ENCODE data around the gene DCDC2C. TPM values are rescaled to one million over a fixed set of nuclear protein-coding genes. Genes with fewer than 3 reads are reported as not detected.
"Not testable (repeated sequence)": the region's sequence is repeated elsewhere in the genome, so short reads cannot be mapped to it uniquely, and the experiment has no call there.

DCDC2C gene, protein sequence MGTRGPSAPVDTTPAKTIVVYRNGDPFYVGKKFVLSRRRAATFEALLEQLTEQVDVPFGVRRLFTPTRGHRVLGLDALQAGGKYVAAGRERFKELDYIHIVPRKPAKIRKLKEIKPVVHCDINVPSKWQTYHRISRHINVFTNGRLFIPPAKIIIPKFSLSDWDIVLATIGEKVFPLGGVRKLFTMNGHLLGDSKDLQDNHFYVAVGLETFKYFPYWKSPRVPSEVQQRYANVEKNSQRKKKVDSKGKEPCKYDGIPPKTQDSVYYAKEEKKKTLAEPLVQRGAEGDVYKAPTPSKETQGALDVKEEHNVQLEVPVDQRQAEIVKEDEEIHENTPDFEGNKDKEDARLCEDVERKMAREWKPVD
- polyA plus RNA-seq (2013, experiment 1 of 2; ENCODE audit: insufficient read length) = not detected
- polyA plus RNA-seq (2013, experiment 2 of 2; ENCODE audit: insufficient read length) = not detected

DNA sequence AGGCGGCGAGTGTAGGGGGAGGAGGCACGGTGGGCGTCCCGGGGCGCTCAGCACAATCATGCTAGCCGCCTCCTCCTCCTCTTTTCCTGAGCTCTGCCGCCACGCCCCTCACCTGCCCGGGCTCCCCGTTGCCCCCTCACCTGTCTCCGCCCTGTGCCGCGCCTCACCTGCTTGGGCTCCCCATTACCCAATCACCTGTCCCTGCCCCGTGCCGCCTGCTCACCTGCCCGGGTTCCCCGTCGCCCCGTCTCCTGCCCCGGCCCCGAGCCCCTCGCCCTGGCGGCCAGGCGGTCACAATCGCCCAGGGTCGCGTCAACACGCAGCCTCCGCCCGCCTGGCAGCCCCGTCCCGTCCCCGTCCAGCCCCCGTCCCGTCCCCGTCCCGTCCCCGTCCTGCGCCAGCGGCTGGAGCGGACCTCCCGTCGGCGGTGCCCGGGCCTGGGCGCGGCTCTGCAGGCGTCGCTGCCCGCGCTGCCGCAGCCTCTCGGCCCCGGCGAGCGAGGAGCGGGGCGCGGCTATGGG is at the start of gene DCDC2C:
DCDC2C (plus strand) TSS at position 340 of the 521 bp plus-strand sequence; CDS start at position 517, 177 bp downstream.
- no peak for DNase-seq

DNA sequence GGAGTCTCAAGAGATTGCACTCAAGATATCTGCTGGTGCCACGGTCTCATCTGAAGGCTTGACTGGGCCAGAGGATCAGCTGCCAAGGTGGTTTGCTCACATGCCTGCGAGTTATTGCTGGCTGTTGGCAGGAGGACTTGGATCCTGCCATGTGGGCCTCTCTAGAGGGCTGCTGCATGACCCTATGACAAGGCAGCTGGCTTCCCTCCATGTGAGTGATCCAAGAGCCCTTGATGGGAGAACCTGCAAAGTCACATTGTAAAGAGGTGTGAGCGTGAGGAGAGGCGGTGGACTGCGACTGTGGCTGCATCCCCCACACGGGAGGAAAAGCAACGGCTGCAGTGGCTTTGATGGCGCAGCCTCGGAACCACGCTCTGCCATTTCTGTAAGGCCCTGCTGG is 49.4 kb upstream of the DCDC2C start:
- no peak for DNase-seq

DNA sequence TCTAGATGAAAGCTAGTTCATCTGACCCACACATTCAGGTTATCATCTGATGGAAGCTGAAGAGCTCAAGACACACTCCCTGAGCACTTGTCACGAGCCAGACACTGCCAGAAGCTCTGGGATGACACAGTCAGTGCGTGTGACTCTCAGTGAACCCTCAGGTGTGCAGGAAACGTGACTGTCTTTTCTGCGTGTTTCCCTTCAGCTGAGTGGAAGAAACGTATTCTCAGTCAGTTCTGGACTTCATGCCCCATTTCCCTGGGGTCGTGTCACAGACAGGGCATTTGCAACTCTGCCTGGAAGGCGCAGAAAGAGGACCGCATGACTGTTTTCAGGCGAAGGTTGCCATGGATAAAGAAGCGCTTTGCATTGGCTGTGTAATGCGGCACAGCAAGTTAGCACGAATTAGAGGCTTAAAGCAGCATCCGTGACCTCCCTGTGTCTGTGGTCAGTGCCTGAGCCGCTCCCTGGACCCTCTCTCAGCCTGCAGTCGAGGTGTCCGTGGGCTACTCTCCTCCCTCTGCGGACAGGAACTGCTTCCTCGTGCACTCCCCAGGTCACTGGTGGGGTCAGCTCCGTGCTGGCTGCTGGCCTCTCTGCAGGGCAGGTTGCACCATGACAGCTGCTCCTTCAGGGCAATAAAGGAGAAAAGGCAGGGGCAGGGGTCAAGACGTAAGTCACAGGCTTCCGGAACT is 48.7 kb upstream of the DCDC2C start:
- no peak for DNase-seq

DNA sequence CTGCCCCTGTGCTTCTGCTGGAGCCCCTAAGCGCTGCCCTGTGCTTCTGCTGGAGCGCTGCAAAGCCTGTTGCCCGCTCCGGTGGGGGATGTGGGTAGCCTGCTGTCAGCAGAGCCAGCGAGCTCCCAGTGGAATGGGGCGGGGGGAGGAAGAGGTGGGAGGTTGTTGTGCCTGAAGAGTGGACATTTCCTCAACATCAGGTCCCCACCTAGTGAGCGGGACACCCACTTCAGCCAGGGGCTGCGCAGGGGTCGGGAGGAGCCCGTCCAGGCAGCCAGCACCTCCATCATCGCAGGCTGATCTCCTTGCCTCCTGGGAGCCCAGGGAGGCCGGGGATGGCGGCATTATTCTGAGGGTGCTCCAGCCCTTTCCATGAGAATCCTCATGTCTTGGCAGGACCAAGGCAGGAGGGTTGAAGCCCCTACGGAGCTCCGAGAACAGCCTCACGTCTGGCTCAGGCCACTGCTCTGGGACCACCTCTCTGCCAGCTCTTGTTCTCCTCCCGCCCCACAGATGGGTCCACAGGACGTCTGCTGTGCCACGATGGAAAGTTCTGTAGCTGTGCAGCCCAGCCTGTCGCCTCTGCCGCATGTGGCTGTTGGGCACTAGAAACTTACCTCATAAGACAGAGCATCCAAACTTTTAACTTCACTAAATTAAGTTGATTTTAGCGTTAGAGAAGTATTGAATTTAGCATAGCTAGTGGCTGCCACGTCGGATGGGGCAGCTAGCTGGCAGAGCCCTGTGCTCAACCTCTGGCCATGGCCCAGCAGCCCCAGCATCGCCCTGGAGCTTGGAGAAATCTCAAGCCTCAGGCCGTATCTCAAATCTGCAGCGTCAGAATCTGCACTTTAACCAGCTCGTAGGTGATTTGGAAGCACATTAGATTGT is 47.3 kb upstream of the DCDC2C start:
- DNase-seq = no peak

DNA sequence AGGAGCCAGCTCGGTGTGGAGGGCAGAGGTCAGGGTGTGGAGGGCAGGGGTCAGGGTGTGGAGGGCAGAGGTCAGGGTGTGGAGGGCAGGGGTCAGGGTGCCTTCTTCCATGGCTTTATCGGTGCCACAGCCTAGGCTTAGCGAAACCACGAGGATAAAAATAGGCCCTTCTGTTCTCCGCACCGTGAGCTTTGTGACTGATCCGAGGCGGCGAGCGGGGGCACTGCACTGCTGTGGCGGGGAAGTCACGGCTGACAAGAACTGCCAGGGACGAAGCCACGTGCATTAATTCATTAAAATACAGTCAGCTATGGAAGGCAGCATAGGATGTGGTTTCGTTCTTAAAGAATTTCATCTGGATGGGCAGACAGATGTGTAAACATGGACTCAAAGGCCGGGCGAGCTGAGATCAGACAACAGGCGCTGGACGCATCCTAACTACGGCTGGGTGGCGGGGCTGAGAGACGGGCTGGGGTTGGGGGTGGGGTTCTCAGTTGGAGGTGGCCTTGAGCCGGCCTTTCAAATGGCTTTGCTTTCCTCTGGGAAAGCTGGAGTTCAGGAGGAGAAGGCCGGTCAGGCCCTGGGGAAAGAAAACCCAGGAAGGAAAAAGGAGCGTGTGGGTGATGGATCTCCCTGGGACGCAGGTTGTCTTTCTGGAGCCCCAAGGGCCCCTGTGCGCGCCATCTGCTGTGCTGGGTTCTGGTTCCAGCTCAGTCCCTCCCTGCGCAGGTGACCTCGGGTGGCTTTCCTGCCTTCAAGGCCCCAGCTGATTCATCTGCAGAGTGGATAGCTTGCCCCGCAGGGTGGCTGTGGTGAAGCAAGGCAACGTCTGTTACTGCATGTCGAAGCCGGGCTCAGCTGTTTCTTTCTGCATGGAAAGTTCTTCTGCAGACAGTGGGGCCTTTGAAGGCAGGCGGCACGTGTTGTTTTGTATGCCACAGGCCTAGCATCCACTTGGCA is 46.3 kb upstream of the DCDC2C start:
- peak; percentile 28 for DNase-seq

DNA sequence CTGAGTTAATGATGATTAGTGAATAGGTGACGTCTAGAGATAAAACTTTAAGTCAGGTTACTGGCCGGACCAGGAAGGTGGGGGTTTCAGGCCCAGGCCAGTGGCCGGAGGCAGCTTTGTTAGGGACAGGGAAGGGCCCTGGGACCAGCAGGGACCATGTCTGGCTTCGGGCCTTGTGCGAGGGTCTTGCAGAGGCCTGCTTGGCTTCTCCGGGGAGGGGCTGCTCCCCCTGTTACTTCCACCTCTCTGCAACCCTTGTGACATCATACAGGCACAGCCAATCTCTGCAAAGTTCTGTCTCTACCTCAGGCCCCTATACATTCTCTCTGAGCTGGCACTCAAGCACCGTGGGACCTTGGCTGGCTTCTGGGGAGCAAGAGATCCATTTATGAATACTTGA is 45.5 kb upstream of the DCDC2C start, which contains the start of gene ALLC:
ALLC (plus strand) TSS at position 320 of the 400 bp plus-strand sequence. CDS start 12,958 bp downstream, outside the sequence.
- DNase-seq = no peak

DNA sequence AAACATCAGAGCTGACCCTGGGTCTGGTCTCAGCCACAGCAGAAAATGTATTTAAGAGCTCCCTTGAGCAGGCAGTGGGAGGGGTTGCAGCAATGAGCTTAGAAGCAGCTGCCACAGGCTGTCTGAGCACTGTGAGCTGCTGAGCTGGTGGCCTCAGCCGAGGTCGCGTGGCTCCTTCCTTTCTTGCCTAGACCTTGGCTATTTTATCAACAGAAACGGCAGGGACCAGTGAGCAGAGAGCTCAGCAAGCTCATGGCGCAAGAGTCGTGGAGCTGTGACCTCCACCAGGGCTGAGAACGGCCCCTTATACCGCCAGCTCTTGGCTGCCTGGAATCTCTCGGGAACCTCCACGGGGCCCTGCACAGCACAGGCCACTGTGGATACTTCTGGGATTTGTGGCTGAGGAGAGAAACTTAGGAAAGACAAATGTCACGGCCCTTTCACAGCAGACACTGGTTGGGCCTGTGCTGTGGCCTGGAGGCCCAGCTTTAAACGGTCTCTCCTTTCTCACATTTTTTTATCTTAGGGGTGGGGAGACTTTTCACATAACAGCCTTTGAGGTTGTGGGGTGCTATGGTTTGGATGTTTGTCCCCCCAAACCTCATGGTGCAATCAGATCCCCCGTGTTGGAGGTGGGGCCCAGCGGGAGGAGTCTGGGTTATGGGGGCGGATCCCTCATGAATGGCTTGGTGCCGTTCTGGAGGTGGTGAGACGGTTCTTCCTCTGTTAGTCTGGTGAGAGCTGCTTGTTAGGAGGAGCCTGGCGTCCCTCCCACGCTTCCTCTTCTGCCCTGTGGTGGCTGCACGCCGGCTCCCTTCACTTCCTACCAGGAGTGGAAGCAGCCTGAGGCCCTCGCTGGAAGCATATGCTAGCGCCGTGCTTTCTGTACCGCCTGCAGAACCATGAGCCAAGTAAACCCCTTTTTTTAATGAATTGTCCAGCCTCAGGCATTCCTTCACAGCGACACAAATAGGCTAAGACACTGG is 43.6 kb upstream of the DCDC2C start:
- DNase-seq = no peak

DNA sequence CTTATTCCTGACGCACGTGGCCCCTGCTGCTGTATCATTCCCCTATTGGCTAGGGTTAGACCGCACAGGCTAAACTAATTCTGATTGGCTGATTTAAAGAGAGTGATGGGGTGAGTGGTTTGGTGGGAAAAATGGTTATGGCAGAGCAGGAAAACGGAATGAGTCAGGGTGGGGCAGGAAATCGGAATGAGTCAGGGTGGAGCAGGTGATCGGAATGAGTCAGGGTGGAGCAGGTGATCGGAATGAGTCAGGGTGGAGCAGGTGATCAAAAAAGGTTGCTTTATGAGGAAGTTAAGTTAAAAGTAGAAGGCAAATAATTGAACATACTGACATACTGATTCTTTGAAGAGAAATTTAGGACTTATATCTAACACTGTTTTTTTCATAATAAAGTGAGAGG is 42.7 kb upstream of the DCDC2C start:
- not testable (repeated sequence) for DNase-seq

DNA sequence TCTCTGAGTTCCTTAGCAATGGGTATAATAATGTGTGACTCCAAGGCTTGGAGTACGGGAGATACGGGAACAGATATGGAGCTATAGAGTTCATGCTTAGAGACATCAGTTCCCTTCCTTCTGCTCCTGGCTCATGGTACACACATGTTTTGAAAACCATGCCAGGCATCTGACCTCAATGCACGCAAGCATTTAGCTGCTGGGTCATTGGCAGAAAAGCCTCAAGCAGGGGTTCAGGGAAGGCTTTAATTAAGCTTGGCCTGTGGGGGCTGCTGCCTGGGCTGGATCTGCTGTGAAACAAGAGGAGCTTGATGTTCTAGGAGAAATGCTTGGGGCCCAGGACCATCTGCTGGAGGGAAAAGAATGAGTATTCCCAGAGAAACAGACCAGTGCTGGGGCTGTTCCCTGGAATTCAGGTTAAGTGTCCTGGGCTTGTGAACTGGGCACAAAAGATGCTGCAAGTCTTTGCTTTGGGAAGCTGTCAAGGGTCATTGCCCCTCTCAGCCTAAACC is 42.2 kb upstream of the DCDC2C start:
- DNase-seq = no peak

DNA sequence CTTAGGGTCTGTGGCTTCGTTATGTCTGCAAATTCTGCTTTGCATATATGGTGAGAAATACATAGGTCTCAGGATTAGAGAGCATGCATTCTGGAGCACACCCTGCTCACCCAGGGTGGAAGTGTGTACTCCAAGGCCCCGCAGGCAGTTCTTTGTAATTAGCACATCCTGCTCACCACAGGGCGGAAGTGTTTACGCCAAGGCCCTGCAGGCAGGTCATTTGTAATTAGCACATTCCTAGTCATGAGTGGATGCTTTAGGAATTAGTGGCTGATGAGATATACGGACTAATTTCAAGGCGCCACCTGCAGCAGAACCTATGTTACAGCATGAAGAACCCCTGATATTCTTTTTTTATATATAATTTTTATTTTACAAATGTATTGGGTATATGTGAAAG is 41.1 kb upstream of the DCDC2C start:
- DNase-seq = no peak

DNA sequence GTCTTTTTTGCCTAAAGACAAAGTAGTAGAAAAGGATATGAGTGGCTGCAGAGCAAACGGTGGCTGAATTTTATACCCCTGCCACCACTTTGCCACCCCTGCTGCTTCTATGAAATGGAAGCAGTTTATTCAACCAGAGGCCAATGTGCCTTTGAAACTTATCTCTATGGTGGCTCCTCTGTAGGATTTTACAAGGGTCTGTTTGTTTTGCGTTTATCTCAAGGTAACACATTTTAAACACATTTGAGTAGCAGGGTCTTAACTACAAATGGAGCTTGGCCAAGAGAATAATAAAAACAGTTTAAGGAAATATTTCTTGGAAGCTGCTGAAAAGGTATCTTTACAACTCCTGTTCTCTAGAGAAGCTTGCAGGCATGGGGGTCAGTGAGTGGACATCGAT is 39.3 kb upstream of the DCDC2C start:
- no peak for DNase-seq

DNA sequence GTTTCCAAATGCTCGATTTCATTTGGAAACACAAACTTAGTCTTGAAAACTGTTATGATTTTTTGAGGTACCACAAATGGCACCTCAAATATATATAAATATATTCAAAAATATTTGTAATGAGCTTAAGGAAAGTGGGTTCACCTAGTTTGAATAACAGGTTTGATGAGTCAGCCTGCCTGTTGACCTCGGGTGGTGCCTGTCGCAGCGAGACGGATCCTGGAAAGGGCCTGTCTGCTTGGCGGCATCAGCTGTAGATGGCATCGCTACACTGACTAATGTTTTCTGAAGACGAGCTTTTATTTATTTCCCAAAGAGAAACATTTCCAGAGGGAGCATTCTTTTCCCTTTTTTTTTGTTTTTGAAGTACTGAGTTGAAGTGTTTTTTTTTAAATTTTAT is 38.5 kb upstream of the DCDC2C start:
- no peak for DNase-seq

DNA sequence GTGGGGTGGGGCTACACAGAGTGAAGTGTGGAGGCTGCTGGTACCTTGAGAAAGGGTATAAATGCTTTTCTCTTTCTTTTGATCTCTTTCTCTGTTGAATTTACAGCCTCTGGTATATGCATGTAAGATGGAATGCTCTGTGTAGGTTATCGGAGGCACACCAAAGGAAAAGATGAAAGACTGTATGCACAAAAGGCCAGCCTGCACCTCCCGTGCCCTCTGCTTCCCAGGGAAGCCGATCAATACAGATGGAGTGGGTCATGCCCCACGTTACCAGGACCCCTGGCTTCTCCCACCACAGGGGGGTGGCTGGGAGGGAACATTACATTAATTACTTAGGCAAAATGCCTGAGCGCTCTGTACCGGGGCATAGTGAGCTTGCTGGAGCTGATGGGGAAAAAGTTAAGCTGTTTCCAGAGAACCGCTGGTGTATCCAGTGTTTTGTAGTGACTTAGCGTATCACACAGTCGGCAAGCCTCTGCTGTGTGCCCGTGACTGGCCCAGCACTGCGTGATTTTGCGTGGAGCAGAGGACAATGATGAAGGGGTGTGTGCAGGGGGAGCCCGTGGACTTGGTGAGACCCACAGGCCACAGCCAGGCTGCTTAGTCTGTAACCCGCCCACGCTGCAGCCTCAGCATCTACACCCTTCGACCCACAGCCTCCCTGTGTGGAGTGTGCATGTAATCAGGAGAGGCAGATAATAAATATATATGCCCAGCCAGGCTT is 37.3 kb upstream of the DCDC2C start:
- DNase-seq = no peak

DNA sequence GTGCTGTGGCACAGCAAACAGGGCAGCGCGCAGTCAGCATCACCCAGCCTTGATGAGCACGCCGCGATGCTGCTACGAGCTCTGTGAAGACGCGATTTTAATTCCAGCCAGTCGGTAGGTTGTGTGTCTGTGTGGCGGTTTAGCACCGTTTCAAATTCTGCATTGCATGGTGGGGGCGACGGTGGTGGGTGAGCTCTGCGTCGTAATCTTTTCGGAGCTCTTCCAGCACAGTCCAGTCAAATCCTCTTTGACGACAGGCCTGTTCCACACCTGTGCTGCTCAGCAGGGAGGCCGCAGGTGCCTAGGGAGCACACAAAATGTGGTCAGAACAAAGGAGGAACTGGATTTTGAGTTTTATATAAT is 36.8 kb upstream of the DCDC2C start:
- no peak for DNase-seq

DNA sequence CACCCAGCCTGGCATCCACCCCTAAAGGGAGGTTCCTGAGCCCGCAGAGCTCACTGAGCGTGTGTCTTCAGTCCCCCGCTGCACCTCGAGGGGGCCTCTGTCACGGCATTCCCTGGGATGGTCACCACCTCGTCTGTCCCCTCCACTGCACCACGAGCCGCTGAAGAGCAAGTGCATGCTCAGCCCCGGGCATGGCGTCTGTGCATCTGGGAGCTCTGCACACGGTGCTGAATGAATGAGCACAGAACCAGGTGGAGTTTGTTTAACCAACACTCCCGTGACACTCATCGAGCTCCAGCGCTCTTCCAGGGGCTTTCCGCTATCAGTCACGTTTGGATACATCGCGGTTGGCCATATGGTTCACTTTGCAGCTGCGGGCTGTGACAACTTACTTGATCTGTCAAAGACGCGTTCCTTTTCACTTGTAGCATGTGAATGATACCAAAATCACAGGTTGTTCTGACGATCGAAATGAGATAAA is 36.2 kb upstream of the DCDC2C start:
- no peak for DNase-seq

DNA sequence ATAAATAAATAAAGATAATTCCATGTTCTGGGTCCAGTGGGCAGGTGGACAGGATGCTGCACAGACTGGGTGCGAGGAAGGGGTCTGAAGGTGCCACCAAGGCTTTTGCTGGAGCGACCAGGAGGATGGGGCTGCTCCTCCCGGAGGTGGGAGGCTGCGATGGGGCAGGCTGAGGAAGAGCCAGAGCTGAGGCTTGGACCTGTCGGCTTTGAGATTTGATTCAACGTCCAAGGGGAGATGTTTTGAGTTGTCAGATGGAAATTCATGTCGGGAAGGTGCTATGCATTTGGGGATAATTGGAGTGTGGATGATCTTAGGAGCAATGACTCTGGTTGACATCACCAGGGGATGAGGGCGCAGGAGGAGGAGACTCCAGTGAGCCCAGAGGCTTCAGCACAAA is 33.7 kb upstream of the DCDC2C start:
- no peak for DNase-seq

DNA sequence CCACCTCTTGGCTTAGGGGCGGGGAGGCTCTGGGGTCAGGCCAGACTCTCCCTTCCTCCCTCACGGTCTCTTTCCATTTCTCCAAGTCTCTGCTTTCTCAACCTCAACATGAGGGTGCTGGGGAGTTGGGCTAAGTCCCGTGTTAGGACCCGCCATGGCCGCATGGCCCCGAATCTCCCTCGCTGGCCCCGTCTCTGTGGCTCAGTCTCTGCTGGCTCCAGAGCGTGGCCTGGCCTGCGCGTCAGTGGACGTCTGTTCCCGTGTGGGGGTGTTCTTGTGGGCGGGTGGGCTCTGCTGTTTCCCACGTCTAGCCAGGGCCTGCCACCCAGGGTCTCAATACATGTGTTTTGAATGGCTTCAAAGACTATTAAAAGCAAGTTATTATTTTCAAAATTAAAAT is 33.0 kb upstream of the DCDC2C start:
- DNase-seq = no peak

DNA sequence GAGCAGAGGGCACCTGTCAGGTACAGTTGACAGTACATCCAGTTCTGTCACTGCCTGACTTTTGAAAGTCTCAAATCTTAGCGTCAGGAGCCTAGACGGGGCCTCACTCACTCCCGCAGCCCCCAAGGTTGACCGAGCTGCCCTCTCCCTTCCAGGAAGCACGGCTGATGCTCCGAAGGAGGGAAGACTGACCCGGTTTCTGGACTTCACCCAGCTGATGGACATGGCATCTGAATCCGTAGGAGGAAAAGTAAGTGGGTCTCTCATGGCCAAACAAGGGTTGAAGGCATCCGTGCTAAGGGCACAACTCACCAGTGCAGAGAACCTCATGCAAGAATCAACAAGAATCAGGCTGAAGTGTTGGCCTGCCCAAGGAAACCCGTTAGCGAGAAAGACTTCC is 32.4 kb upstream of the DCDC2C start:
- no peak for DNase-seq
